NCI-H748 (cell line): ENCODE data around the gene KRTAP10-8.
"Not testable (repeated sequence)": the region's sequence is repeated elsewhere in the genome, so short reads cannot be mapped to it uniquely, and the experiment has no call there.

Experiments
- DNase-seq: peaks from one replicate; lab custom pipeline; 2025; ENCODE audit not compliant: unreplicated experiment; lab: John Stamatoyannopoulos, UW

The KRTAP10-8 gene

DNA sequence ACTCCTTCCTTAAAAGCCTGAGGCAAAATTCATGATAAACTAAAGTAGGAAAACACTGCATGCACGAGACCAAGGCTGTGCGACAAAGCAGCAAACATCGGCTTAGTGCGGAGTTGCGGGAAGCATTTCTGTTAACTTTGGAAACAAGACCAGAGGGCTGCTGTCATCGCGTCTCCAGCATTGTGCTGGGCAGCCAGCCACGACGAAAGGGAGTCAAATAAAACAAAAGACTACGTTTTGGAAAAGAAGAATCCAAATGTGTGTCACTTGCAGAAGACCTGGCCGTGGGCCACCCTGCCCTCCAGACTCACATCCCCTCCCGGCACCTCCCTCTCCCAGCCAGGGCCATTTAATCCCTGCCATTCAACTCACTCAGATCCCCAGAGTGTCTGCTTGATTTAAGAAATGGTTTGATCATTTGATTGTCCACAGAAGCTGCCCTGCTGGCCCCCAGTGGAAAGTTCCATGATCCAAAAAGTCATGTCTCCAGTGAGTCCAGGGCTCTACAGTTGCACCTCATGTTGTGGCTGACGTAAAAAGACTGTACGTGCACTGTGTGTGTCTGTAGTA is 31.9 kb downstream of the KRTAP10-8 start:
- peak; percentile 4 for DNase-seq

DNA sequence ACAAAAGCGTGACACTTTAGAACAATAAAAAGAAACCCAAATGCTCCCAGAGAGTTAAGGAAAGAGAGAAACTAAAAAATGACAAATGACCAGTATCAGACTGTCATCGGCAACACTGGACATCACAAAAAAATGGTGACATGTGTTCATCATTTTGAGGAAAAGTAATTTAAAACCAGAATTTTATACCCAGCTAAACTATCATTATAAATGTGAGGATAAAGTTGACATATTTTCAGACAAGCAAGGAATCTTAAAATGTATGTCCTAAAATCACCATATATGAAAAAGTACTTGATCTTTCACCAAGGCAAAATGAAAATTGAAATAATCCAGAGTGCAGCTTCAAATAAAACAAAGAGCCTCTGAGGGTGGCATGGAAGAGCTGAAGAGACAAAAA is 33.0 kb downstream of the KRTAP10-8 start:
- DNase-seq: no peak

DNA sequence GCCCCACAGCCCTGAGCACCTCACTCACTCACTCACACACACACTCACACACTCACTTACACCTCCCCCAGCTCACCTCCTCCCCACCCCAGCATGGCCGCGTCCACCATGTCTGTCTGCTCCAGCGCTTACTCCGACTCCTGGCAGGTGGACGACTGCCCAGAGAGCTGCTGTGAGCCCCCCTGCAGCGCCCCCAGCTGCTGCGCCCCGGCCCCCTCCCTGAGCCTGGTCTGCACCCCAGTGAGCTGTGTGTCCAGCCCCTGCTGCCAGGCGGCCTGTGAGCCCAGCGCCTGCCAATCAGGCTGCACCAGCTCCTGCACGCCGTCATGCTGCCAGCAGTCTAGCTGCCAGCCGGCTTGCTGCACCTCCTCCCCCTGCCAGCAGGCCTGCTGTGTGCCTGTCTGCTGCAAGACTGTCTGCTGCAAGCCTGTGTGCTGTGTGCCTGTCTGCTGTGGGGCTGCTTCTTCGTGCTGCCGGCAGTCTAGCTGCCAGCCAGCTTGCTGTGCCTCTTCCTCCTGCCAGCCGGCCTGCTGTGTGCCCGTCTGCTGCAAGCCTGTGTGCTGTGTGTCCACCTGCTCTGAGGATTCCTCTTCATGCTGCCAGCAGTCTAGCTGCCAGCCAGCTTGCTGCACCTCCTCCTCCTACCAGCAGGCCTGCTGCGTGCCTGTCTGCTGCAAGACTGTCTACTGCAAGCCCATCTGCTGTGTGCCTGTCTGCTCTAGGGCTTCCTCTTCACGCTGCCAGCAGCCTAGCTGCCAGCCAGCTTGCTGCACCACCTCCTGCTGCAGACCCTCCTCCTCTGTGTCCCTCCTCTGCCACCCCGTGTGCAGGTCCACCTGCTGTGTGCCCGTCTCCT is 34.7 kb downstream of the KRTAP10-8 start, which contains the start of gene KRTAP10-11:
TSS of gene KRTAP10-11 (plus strand) at position 49 of the 856 bp plus-strand sequence. CDS start at position 94, 45 bp downstream.
- DNase-seq: peak; percentile 12

DNA sequence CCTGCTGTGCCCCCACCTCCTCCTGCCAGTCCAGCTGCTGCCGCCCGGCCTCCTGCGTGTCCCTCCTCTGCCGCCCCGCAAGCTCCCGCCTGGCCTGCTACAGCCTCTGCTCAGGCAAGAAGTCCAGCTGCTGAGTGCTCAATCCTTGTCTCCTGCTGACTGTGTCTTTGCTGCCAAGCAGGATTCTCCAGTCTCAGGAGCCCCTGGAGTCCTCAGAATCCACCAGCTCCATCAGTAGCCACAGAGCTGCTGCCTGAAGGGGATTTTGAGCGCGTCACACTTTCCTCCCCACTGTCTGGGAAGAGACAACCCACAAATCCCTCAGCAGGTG is 35.3 kb downstream of the KRTAP10-8 start:
- DNase-seq: no peak

DNA sequence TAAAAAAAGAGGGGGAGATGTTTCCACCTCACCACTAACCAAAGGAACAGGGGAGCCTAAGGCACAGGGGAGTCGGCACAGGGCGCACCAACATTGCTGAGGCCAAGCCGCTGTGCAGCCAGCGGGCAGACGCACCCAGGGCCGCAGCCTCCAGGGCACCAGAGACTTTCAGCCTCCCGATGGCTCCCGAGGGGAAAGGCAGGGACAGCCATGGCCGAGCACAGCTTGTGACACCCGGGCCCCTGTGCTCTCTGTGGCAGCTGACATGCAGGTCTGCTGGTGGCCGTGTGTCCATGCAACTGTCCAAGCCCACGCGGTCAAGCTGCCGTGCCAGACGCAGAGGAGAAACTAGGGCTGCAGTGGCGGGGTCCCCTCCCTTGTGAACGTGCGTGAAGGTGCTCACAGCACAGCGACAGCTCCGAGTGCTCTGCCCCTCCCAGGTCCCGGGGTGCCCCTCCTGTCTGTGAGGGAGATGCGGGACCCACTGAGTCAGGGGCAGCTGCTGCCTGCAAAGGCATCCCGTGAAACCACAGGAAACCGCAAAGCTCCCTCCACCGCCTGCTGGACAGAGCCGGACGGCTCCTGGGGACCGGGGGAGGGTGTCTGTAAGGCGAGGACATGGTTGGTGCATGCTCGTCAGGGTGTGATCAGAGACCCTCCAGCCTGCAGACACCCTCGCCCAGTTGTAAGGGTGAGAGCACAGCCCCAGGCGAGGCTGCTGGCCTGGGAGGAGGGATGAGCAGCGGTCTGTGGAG is 36.9 kb downstream of the KRTAP10-8 start:
- no peak for DNase-seq

DNA sequence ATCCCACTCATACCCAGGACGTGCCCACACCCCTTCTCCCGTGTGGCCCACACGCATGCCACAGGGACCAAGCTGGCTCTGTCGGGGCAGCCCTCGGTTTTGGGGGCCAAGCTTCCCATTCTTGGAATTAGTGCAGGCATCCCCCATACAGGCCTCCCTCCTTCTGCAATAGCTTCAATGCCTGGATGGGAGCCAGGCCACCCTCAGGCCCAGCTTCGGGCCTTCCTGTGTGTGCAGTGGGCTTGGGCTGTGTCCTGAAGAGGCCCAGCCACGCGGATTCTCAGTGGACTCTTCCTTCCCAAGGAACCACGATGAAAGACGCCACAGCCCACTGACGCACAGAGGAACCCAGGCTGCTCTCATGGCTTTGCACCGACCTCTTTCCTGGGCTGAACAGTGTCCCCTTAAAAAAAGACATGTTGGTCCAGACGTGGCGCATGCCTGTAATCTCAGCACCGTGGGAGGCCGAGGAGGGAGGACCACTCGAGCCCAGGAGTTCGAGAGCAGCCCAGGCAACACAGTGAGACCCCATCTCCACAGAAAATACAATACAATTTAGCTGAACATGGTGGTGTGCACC is 37.7 kb downstream of the KRTAP10-8 start:
- DNase-seq: no peak

DNA sequence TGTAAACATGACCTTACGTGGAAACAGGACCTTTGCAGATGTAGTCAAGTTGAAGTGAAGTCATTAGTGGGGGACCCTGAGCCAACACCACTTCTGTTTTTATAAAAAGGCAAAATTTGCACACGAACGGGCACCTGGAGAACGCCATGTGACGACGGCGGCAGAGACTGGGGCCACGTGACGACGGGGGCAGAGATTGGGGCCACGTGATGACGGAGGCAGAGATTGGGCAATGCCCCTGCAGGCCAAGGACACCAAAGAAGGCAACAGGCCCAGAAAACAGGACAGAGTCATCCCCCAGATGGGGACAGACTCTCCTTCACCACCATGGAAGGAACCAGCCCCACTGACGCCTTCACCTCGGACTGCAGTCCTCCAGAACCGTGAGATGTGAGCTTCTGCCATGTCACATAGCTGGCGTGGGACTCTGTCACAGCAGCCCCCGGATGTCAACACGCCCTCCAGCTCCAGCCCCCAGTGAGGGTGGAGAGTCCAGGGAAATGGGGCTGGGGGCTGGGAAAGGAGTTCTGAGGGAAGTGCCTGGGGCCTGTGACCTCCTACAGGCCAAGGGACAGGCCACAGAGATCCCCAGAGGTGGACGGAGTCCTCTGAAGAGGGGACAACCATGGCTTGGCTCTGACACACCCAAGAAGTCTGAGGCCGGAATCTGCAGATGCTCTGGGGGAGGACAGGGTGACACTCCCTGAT is 38.5 kb downstream of the KRTAP10-8 start:
- no peak for DNase-seq

DNA sequence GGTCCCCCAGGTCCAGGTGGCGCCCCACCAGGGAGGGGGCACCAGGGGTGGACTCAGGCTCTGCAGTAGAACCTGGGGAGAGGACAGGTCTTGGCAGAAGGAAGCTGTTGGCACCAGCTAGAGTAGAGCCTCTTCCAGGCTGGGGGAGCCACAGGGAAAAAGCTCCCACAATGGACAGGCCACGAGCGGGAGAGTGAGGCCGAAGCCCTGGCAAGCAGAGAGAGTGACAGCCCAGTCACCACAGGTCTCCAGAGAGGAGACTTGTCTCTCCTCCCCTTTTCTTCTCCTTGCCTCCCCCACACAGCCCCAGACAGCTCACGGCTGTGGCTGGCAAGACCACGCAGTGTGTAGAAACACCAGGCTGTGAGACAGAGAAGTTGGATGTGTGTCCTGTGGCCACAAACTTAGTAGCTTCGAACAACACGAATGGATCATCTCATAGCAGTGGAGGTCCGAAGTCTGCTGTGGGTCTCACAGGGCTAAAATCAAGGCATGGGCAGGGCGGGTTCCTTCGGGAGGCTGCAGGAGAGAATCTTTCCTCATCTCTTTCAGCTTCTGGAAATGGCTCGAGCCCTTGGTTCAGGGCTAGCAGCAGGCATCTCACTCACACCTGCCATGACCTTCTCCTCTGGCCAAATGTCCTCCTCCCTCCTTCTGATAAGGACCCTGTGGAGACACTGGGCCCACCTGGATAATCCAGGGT is 39.2 kb downstream of the KRTAP10-8 start:
- no peak for DNase-seq

DNA sequence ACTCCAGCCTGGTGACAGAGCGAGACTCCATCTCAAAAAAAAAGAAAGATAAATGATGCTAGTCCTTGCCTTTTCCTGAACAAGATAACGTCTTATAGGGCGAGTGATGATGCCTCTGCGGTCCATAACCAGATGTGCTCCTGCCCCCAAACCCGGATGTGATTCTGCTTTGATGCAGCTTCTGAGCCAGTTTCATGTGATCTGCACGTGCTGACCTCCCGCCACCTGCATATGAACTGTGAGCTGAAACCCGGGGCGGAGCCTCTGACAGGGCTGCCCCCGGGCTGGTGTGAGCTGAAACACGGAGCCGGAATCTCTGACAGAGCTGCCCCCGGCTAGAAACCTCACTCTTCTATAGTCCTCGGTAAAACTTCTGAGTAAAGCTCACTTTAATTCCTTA is 41.2 kb downstream of the KRTAP10-8 start:
- DNase-seq: no peak

DNA sequence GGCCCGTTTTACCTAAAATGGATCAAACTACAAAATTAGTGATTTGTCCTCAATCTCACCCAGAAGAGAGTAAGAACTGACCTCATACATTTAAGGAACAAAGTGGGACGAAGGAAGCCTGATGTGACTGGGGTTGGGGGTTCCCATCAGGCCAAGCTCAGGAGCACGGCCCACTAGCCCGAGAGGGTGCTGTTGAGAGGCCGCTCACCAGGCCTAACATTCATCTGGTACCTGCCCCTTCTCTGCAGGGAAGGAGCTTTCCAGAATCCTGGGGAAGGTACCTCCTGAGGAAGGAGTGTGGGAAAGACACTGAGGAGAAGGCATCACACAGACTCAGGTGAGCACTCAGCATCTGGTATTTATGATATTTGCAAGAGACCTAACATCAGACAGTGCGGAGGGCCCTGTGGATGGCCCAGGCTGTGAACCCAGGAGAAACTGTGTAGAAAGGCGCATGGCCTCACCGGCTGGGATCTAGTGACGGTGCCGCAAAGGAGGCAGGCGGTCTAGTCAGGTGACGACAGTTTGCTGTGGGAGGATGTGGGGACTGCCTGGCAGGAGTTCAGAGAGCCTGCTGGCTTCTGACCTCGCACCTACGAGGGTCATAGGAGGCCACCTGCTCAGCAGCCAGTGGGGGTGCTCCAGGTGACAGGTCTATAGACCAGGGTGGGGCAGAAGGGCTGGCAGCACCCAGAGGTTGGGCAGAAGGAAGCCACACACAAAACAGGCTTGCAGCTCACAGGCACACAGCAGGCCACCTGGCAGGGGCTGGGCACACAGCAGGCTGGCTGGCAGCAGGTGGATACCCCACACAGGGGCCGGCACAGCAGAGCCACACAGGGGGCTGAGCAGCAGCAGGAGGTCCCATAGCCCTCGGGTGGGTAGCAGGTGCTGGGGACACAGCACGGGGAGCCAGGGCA is 42.0 kb downstream of the KRTAP10-8 start:
- DNase-seq: no peak

DNA sequence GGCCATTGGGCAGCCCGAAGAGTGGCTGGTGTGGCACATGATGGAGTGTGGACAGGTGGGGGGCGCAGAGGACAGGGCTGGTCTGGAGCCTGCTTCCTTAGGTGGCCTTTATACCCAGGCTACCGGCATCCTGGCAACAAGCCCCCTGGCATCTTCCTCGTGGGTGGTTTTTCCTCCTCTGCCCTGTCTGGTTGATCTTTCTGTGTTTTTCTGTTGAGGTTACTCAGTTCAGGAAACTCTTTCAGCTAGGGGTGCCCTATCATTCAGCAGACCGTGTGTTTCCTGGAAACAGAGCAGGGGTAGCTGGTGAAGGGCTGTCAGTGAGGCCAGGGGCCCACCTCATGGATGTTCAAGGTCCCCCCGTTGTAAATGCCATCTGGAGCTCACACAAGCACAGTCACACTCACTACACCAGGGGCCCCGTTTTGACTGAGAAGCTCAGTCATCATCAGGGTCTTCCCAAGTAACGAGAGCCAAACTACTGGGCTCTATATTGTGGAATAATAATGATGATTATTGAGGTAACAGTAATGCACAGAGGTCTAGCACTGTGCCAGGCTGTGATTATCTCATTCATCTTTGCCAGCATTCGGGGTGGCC is 42.8 kb downstream of the KRTAP10-8 start, which contains the start of gene KRTAP12-4:
TSS of gene KRTAP12-4 (minus strand) at position 84 of the 600 bp plus-strand sequence. CDS start at position 39, 45 bp downstream.
- DNase-seq: no peak

DNA sequence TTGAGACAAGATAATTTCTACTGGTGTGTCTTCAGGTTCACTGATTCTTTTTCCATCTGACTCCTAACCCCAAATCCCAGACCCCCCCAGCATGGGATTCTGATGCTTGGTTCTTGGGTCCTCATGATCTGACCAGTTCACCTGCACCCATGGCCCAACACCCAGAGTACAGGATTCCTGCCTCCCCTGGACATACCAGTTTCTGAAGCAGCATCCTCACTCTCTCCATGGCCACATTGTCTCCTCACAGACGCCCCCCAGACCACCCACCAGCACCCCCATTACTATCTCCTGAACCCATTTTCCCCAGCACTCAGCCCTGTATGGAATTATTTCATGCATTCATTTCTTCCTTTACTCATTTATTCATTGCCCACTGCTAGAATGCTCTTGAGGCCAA is 45.0 kb downstream of the KRTAP10-8 start:
- DNase-seq: no peak

DNA sequence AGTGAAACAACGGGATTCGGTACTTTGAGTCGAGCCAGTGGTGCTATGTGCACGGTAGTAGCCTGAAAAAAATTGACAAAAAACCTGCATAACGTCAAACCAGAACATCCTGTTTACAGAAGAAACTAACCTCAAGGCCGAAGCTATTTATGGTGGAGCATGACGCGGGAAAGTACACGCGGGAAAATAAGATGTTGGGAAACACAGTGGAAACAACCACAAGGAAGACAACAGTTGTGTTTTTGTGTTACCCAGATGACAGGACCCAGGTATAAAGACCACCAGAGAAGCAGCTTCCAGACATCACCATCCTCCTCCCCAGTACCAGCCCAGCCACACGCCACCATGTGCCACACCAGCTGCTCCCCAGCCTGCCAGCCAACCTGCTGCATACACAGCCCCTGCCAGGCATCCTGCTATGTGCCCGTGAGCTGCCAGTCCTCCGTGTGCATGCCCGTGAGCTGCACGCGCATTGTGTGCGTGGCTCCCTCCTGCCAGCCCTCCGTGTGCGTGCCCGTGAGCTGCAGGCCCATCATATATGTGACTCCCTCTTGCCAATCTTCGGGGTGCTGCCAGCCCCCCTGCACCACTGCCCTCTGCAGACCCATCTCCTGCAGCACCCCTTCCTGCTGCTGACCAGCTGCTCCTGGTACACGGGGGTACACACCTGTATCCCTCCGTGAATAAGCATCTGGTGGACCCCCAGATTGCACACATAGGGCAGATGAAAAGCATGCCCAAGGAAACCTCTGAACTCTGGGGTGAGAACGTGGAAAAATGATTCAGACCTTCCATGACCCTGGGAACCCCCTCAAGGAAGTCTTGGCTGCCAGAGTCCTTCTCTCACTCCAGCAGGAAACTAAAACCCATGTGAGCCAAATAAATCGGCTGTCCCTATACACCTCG is 46.0 kb downstream of the KRTAP10-8 start, which contains the start of gene KRTAP12-3:
TSS of gene KRTAP12-3 (plus strand) at position 298 of the 906 bp plus-strand sequence. CDS start at position 346, 48 bp downstream.
- no peak for DNase-seq

DNA sequence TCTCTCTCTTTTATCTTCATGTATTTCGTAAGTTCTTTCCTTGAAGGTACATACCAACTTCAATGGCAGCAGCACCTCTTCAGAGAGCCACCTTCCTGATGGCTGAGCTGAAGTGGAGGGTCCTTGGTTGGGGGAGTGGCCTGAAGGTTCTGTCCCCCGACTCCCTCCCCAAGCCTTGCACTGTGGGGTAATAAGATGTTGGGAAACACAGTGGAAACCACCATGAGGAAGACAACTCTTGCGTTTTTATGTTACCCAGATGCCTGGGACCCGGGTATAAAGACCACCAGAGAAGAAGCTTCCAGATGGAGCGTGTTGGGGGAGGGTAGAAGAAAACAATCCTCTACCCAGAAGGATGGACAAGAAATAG is 46.6 kb downstream of the KRTAP10-8 start:
- no peak for DNase-seq

DNA sequence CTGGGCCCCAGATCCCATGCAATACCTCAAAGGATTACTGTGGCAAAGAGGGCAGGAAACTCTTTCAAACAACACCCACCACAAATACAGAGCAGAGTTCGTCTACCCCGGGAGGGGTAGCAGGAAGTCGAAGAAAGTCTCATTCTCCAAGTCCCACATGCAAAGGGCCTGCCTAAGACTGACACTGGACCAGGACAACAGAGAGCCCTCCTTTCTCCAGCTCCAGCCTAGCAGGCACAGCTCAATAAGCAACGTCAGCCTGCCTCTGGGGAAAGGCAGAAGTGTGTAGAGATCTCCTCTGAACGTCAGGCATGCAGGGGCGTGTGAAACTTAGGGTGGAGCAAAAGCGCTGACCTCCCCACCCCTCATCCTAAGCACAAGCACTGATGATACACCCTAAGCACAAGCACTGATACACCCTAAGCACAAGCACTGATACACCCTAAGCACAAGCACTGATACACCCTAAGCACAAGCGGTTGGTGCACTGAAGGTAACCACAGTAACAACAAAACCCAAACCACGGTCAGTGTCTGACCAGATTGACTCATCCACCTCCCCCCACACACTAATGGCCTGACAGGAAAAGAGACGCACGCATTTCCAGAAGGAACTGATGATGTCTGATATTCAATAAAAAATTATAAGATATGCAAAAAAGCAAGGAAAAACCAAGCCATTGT is 47.2 kb downstream of the KRTAP10-8 start:
- DNase-seq: no peak

DNA sequence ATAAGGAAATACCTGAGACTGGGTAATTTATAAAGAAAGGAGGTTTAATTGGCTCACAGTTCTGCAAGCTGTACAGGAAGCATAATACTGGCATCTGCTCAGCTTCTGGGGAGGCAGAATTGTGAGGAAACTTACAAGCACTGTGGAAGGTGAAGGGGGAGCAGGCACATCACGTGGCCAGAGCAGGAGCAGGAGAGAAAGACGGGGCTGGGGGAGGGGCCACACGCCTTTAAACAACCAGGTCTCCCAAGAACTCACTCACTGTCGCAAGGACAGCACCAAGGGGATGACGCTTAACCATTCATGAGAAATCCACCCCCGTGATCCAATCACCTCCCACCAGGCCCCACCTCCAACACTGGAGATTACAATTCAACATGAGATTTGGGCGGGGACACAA is 49.7 kb downstream of the KRTAP10-8 start:
- not testable (repeated sequence) for DNase-seq
